ENCODE results near the gene PLOD3. TPM values are rescaled to one million over a fixed set of nuclear protein-coding genes. Genes with fewer than 3 reads are reported as not detected.
A peak's percentile ranks its signal among the peaks of the same experiment; 100 is the strongest.

Gene PLOD3
- total and polyA plus RNA-seq, 9 of the 15 experiments (the other 6 are each of a cell fraction or from before 2014, with no cell fraction given), result 2.8 to 101 (median 30.9) TPM

DNA sequence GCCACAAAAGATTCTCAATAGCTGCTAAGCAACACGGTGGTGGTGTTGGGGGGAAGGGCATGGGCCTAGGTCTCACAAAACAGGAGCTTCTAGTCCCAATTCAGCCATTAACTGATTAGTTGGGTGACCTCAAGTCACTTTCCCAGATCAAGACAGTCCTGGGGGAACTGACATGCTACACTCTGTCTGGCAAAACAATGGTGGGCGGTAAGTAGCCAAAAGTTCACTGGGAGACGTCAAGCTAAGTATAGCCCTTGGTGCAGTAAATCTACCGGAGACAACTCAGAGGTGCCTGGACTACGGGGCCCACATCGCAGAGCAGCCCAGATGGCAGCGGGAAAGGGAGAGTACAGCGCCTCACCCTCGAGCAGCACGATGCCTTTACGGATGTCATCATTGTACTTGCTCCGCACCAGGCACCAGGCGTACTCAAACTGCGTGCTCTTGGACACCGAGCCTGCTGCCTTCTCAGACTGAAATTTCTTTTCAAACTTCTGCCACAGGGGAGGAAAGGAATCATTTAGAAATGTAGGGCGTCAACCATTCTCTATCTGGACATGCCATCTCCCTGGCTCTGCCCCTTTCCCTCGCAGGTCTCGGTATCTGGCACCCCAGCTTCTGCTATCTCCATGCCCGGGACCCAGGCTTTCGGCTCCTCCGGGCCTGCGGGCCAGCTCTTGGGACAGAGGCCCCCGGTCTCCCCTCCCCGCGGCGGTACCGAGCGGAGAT lies 26.4 kb upstream of the PLOD3 start (continued):
- TF ChIP-seq ZNF655 (CRISPR knock-in tag; IDR thresholded peaks at IDR 0.05) (no peak), ETS1 (conservative IDR thresholded peaks at IDR 0.05; ENCODE audit: control insufficient read depth, low read depth, low read length) (no peak), NFE2 (IDR thresholded peaks at IDR 0.05; ENCODE audit: low read depth) (no peak), MTA2 (IDR thresholded peaks at IDR 0.05; ENCODE audit: low read depth) (peak; percentile 39; the same call in 1 of the 2 replicates), ZNF316 (IDR thresholded peaks at IDR 0.05) (peak; percentile 62), TOE1 (IDR thresholded peaks at IDR 0.05; ENCODE audit: borderline replicate concordance) (peak; percentile 52; the same call in 1 of the 2 replicates), TOE1 (CRISPR knock-in tag; IDR thresholded peaks at IDR 0.05; ENCODE audit: borderline replicate concordance, low read depth) (no peak), ZNF740 (CRISPR knock-in tag; IDR thresholded peaks at IDR 0.05) (0 out of 2 replicates have a peak, but pooled peaks have one; percentile 23), ZNF740 (tag; IDR thresholded peaks at IDR 0.05) (no peak), DPF2 (IDR thresholded peaks at IDR 0.05) (peak; percentile 39; the same call in 1 of the 2 replicates), RCOR1 (IDR thresholded peaks at IDR 0.05; ENCODE audit: borderline replicate concordance in 1 of 2, low read depth in 2 of 2, low read length in 2 of 2) (peak in 1 of 2 experiments; percentile 52; a peak in 2 of 4 replicates), ZBTB12 (CRISPR knock-in tag; IDR thresholded peaks at IDR 0.05) (no peak), RB1 (IDR thresholded peaks at IDR 0.05; ENCODE audit: low read depth) (no peak), MEF2D (tag; conservative IDR thresholded peaks at IDR 0.05; ENCODE audit: low read depth) (0 out of 2 replicates have a peak, but pooled peaks have one; percentile 21), SREBF2 (CRISPR knock-in tag; IDR thresholded peaks at IDR 0.05) (0 out of 2 replicates have a peak, but pooled peaks have one; percentile 43), SMARCB1 (IDR thresholded peaks at IDR 0.05; ENCODE audit: insufficient read length, low read depth) (no peak), EP400 (IDR thresholded peaks at IDR 0.05) (no peak), TEAD1 (CRISPR knock-in tag; IDR thresholded peaks at IDR 0.05) (peak in 1 of 2 experiments; percentile 68; a peak in 1 of 4 replicates), FOXM1 (IDR thresholded peaks at IDR 0.05; ENCODE audit: low read depth) (no peak), FOXM1 (CRISPR knock-in tag; IDR thresholded peaks at IDR 0.05; ENCODE audit: low read depth) (peak; percentile 55; the same call in 1 of the 2 replicates), THRAP3 (IDR thresholded peaks at IDR 0.05; ENCODE audit: borderline replicate concordance) (no peak)
- TF ChIP-seq, protein P1, sequence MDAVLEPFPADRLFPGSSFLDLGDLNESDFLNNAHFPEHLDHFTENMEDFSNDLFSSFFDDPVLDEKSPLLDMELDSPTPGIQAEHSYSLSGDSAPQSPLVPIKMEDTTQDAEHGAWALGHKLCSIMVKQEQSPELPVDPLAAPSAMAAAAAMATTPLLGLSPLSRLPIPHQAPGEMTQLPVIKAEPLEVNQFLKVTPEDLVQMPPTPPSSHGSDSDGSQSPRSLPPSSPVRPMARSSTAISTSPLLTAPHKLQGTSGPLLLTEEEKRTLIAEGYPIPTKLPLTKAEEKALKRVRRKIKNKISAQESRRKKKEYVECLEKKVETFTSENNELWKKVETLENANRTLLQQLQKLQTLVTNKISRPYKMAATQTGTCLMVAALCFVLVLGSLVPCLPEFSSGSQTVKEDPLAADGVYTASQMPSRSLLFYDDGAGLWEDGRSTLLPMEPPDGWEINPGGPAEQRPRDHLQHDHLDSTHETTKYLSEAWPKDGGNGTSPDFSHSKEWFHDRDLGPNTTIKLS (IDR thresholded peaks at IDR 0.05; ENCODE audit: borderline replicate concordance, low read depth), result no peak

Data from K562 (cell line).